GM12874 (cell line): Measurements from ENCODE around the gene MYO1A.

ENCODE experiments used
- TF ChIP-seq, protein P1 (sequence below): IDR thresholded peaks from 2 replicates; pipeline ENCODE4 v1.5.1; 2011; ENCODE audit warnings: low read depth, mild to moderate bottlenecking, control low read depth, low read length, moderate library complexity; ENCODE audit not compliant: insufficient read depth

Gene MYO1A

GRCh38 chr12:56996793-56997545 is 53.0 kb downstream of the MYO1A start:
- TF ChIP-seq, protein P1, sequence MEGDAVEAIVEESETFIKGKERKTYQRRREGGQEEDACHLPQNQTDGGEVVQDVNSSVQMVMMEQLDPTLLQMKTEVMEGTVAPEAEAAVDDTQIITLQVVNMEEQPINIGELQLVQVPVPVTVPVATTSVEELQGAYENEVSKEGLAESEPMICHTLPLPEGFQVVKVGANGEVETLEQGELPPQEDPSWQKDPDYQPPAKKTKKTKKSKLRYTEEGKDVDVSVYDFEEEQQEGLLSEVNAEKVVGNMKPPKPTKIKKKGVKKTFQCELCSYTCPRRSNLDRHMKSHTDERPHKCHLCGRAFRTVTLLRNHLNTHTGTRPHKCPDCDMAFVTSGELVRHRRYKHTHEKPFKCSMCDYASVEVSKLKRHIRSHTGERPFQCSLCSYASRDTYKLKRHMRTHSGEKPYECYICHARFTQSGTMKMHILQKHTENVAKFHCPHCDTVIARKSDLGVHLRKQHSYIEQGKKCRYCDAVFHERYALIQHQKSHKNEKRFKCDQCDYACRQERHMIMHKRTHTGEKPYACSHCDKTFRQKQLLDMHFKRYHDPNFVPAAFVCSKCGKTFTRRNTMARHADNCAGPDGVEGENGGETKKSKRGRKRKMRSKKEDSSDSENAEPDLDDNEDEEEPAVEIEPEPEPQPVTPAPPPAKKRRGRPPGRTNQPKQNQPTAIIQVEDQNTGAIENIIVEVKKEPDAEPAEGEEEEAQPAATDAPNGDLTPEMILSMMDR: no peak

DNA sequence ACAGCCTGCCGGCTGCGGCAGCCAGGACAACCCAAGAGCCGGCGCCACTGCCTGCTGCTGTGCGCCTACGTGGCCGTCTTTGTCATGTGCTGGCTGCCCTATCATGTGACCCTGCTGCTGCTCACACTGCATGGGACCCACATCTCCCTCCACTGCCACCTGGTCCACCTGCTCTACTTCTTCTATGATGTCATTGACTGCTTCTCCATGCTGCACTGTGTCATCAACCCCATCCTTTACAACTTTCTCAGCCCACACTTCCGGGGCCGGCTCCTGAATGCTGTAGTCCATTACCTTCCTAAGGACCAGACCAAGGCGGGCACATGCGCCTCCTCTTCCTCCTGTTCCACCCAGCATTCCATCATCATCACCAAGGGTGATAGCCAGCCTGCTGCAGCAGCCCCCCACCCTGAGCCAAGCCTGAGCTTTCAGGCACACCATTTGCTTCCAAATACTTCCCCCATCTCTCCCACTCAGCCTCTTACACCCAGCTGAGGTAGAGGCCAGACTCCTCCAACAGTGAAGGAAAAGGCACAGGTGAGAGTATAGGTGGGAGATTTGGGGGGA is 53.9 kb downstream of the MYO1A start:
- TF ChIP-seq, protein P1: no peak

DNA sequence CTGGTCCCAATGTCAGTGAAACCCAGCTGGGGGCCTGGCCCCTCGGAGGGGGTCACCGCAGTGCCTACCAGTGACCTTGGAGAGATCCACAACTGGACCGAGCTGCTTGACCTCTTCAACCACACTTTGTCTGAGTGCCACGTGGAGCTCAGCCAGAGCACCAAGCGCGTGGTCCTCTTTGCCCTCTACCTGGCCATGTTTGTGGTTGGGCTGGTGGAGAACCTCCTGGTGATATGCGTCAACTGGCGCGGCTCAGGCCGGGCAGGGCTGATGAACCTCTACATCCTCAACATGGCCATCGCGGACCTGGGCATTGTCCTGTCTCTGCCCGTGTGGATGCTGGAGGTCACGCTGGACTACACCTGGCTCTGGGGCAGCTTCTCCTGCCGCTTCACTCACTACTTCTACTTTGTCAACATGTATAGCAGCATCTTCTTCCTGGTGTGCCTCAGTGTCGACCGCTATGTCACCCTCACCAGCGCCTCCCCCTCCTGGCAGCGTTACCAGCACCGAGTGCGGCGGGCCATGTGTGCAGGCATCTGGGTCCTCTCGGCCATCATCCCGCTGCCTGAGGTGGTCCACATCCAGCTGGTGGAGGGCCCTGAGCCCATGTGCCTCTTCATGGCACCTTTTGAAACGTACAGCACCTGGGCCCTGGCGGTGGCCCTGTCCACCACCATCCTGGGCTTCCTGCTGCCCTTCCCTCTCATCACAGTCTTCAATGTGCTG is 54.6 kb downstream of the MYO1A start:
- TF ChIP-seq, protein P1: no peak

- TF ChIP-seq, protein P1: no peak
Observed at GRCh38 chr12:56994231-56994746, 55.6 kb downstream of the MYO1A start.

DNA sequence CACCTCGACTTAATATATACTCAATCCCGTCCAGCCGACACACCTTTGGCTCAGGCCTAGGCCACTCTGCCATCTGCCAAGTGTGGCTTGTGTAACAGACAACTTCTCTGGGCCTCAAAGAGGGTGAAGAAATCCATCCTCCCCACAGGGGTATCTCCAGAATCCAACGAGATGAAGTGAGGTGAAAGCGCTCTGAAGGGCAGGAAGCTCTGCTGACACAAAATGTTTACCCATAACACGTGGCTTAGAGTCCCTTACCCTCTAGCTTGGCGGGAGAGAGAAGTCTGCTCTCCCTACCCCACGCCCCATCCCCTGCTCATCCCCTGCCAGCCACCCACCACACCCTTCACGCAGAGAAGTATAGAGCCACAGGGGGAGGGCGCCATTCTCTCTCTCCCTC is 56.6 kb downstream of the MYO1A start:
- TF ChIP-seq, protein P1: no peak

GRCh38 chr12:56991319-56992246 is 58.3 kb downstream of the MYO1A start:
- TF ChIP-seq, protein P1: no peak
